Aorta (tissue), 4 donors: ENCODE measurements around the gene SI. TPM values are rescaled to one million over a fixed set of nuclear protein-coding genes. Genes with fewer than 3 reads are reported as not detected.

Experiments used
- polyA plus RNA-seq, 2 donors: library from polyadenylated mRNA; stranded (reverse); fragments of 200-250 nt; gene quantifications; one replicate each; pipeline ENCODE4 v1.2.3, GENCODE V29; 2013
- total RNA-seq, 2 donors: library from RNA; stranded (reverse); fragmentation: NEBNext Ultra II Directional; extraction: Animal tissue kit (Norgen Biotek cat#: 25700); gene quantifications; one replicate each; pipeline ENCODE4 v1.2.1, GENCODE V29; 2021
- donor health status: healthy with polysubstance abuse.
- donor health status: Bipolar disorder and iron deficiency.
- donor health status: DM: no; HTN: no; CAD: no.
- donor health status: DM: yes; HTN: yes; CAD: no.

The SI gene
- total and polyA plus RNA-seq, 4 donors, result 20.4 TPM; not detected in 3

Other genes starting within 250 kb of the SI start
- under 1 TPM; 0.24 to 0.26 TPM for gene SLITRK3, start 117.9 kb upstream of the SI start, total RNA-seq
- gene SLITRK3, start 117.9 kb upstream of the SI start, polyA plus RNA-seq, result under 1 TPM in 1 of 2 donors, not detected in 1; 0.03 TPM